Sigmoid colon (tissue), 7 donors: ENCODE measurements around the gene KCNK13. TPM values are rescaled to one million over a fixed set of nuclear protein-coding genes. Genes with fewer than 3 reads are reported as not detected.
"Not testable (repeated sequence)": the region's sequence is repeated elsewhere in the genome, so short reads cannot be mapped to it uniquely, and the experiment has no call there.

Source experiments
- DNase-seq: peaks from one replicate; pipeline ENCODE4 v3.0.0-alpha.2; 2019
- H3K27ac ChIP-seq, 4 donors: fragments of 200-600 bp; sonication (generic); one replicate each; pipeline ENCODE4 v1.5.1; 2016 to 2019; ENCODE audit warnings: mild to moderate bottlenecking in 1 of 4
- H3K27me3 ChIP-seq, 3 donors: fragments of 200-600 bp; sonication (generic); one replicate each; pipeline ENCODE4 v1.5.1; 2019; ENCODE audit warnings: mild to moderate bottlenecking in 1 of 3
- H3K36me3 ChIP-seq, 4 donors: fragments of 200-600 bp; sonication (generic); one replicate each; pipeline ENCODE4 v1.5.1; 2016 to 2019
- H3K4me1 ChIP-seq, 4 donors: fragments of 200-600 bp; sonication (generic); one replicate each; pipeline ENCODE4 v1.5.1; 2017 to 2019
- H3K4me3 ChIP-seq, 4 donors: fragments of 200-600 bp; sonication (generic); one replicate each; pipeline ENCODE4 v1.5.1; 2017 to 2019; ENCODE audit warnings: mild to moderate bottlenecking in 2 of 4, moderate library complexity in 1 of 4
- H3K9me3 ChIP-seq, 4 donors: fragments of 200-600 bp in 3 of 4; sonication (generic) in 3 of 4; one replicate each; pipeline versions ENCODE4 v1.5.1 to v1.6.1; 2013 to 2019
- EP300 ChIP-seq, 4 donors: sonication (generic); formaldehyde crosslinking; IDR thresholded peaks; one replicate each; pipeline ENCODE4 v1.6.1; 2017; ENCODE audit warnings: antibody characterized with exemption in 4 of 4
- POLR2A ChIP-seq, 2 donors: fragments of 450-650 bp; IDR thresholded peaks; one replicate each; pipeline ENCODE4 v1.6.1; 2016; ENCODE audit warnings: antibody characterized with exemption in 2 of 2, mild to moderate bottlenecking in 2 of 2, moderate library complexity in 2 of 2
- POLR2AphosphoS5 ChIP-seq, 4 donors: sonication (generic); formaldehyde crosslinking; IDR thresholded peaks; one replicate each; pipeline ENCODE4 v1.6.1; 2017; ENCODE audit warnings: antibody characterized with exemption in 4 of 4
- whole genome bisulfite sequencing, 2 donors: extraction: QIAGEN DNeasy Blood & Tissue Kit; methylation state at CpG; one replicate each; pipeline ENCODE4 v1.1.7; 2013; 5-methylcytosine and 5-hydroxymethylcytosine counted together
- intact Hi-C: fragments of 100-400 bp; cut with DNase I; formaldehyde crosslinking; loops from one replicate; pipeline ENCODE4 v1.15.1; 2023
- polyA plus RNA-seq, 3 donors: library from polyadenylated mRNA; stranded (reverse); fragments of 200-250 nt; gene quantifications; one replicate each; pipeline ENCODE4 v1.2.3, GENCODE V29; 2013
- small RNA-seq, 3 donors: library from RNA; depleted of rRNA; stranded (forward); fragments of <200 nt; gene quantifications; one replicate each; pipeline ENCODE3, GENCODE V24; 2016
- total RNA-seq, 4 donors: library from RNA; depleted of rRNA; stranded (reverse); fragments of >200 nt; gene quantifications; one replicate each; pipeline ENCODE4 v1.1.0, GENCODE V29; 2016
- TF ChIP-seq, protein P1 (sequence below), 4 experiments: fragments of 450-650 bp in 3 of 4; fragments of 200-600 bp in 1 of 4; IDR thresholded peaks; one replicate each; pipeline ENCODE4 v1.5.1; 2016 to 2019; ENCODE audit warnings: antibody characterized with exemption in 4 of 4, mild to moderate bottlenecking in 3 of 4, moderate library complexity in 2 of 4
- donor health status: healthy with polysubstance abuse.
- donor health status: Bipolar disorder and iron deficiency.
- donor health status: healthy.

The KCNK13 gene
- total and polyA plus RNA-seq, 7 donors: 0.51 to 1.4 (median 0.95) TPM; not detected in 2

DNA sequence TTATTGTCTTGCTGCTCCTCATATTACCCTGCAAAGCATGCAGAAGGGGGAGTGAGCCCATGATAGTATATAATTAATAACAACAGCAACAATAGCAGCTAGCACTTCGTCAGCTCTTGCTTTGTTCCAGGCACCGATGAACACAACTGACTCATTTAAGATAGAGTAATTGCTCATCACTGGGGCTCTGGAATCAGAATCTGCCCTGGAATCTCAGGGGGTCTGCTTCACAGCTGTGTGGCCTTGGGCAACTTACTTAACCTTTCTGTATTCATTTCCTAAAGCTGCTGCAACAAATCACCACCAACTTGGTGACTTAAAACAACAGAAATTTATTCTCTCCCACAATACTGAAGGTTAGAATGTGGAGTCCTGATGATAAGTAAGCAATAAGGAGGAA is 139.6 kb downstream of the KCNK13 start:
- Histone ChIP-seq H3K27me3 (peaks cover 0 to 20% (median 4%) of the 10 kb centered on the region in 3 donors), H3K4me1 (no peaks in the 10 kb centered on the region), H3K27ac (no peak overlapping the region), H3K36me3 (no peaks in the 10 kb centered on the region), H3K4me3 (no peak overlapping the region), H3K9me3 (peaks cover 0 to 3% (median 0%) of the 10 kb centered on the region in 4 donors)
- WGBS, 2 donors: 75 to 76% methylated on average over 2 of the region's 2 CpGs
- no peak for DNase-seq
- TF ChIP-seq POLR2A (IDR thresholded peaks at IDR 0.05) (no peak), POLR2AphosphoS5 (IDR thresholded peaks at IDR 0.05) (no peak), EP300 (IDR thresholded peaks at IDR 0.05) (no peak)
- TF ChIP-seq, protein P1, sequence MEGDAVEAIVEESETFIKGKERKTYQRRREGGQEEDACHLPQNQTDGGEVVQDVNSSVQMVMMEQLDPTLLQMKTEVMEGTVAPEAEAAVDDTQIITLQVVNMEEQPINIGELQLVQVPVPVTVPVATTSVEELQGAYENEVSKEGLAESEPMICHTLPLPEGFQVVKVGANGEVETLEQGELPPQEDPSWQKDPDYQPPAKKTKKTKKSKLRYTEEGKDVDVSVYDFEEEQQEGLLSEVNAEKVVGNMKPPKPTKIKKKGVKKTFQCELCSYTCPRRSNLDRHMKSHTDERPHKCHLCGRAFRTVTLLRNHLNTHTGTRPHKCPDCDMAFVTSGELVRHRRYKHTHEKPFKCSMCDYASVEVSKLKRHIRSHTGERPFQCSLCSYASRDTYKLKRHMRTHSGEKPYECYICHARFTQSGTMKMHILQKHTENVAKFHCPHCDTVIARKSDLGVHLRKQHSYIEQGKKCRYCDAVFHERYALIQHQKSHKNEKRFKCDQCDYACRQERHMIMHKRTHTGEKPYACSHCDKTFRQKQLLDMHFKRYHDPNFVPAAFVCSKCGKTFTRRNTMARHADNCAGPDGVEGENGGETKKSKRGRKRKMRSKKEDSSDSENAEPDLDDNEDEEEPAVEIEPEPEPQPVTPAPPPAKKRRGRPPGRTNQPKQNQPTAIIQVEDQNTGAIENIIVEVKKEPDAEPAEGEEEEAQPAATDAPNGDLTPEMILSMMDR (IDR thresholded peaks at IDR 0.05): no peak
- intact Hi-C loops: no loop called here

DNA sequence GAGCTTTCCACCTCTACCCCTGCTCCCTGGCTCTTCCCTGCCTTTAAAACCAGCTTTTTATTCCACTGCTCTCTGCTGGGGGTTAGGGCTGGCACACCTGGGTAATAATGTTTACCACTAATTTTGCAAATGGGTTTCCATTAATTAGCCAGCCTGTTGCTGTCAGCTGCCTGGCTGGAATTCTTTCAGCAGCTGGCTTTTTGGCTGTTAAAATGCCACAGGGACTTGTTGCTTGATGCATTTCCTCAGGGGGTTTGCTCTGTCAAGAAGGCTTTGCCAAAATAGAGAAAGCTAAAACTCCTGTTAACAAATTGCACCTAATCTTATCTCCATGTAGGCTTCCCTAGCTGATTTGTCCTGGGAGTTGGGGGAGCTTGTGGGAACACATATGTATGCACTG is 142.7 kb downstream of the KCNK13 start:
- Histone ChIP-seq H3K4me1 (no peaks in the 10 kb centered on the region), H3K36me3 (no peaks in the 10 kb centered on the region), H3K27ac (no peak overlapping the region), H3K9me3 (peaks cover 0 to 3% (median 0%) of the 10 kb centered on the region in 4 donors), H3K4me3 (no peak overlapping the region), H3K27me3 (no peaks in the 10 kb centered on the region)
- intact Hi-C loops: no loop called here
- TF ChIP-seq, protein P1 (IDR thresholded peaks at IDR 0.05): no peak
- TF ChIP-seq POLR2A (IDR thresholded peaks at IDR 0.05) (no peak), POLR2AphosphoS5 (IDR thresholded peaks at IDR 0.05) (no peak), EP300 (IDR thresholded peaks at IDR 0.05) (no peak)
- no peak for DNase-seq

GRCh38 chr14:90213099-90213748 is 151.4 kb downstream of the KCNK13 start:
- Histone ChIP-seq H3K4me3 (no peak overlapping the region), H3K4me1 (no peaks in the 10 kb centered on the region), H3K27me3 (no peaks in the 10 kb centered on the region), H3K27ac (no peak overlapping the region), H3K9me3 (no peaks in the 10 kb centered on the region), H3K36me3 (no peaks in the 10 kb centered on the region)
- DNase-seq: no peak
- intact Hi-C loops: no loop called here
- WGBS, 2 donors: 86% methylated on average over 7 of the region's 7 CpGs
- no peak for TF ChIP-seq EP300 (IDR thresholded peaks at IDR 0.05)

DNA sequence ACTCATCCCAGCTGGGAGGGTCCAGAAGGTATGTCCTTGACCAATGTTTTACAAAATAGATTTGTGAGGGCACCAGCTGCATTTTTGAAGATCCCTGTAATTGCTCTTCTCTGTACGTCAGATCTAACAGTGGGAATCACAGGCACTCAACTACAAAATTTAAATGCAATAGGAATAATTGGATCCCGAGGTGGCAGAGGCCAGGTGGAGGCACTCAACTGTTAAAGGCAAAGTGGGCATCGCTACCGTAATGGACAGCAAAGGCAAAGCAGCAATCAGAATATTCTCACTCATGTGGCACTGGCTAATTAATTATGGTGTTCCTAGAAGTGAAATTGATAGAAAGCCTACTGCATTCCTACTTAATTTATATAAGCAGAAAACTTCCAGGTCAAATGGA is 166.7 kb downstream of the KCNK13 start:
- TF ChIP-seq, protein P1 (IDR thresholded peaks at IDR 0.05): no peak
- TF ChIP-seq EP300 (IDR thresholded peaks at IDR 0.05): no peak
- TF ChIP-seq POLR2A (IDR thresholded peaks at IDR 0.05): no peak
- no peak for TF ChIP-seq POLR2AphosphoS5 (IDR thresholded peaks at IDR 0.05)
- intact Hi-C loops: no loop called here

DNA sequence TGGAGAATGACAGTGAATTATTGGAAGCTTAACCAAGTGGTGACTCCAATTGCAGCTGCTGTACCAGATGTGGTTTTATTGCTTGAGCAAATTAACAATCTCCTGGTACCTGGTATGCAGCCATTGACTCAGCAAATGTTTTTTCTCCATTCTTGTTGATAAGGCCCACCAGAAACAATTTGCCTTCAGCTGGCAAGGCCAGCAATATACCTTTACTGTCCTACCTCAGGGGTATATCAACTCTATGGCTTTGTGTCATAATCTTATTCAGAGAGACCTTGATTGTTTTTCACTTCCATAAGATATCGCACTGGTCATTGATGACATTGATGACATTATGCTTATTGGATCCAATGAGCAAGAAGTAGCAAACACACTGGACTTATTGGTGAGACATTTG is 168.1 kb downstream of the KCNK13 start:
- intact Hi-C loops, H3K36me3 ChIP-seq, H3K27me3 ChIP-seq, DNase-seq, H3K9me3 ChIP-seq, H3K4me1 ChIP-seq, H3K4me3 ChIP-seq, H3K27ac ChIP-seq: not testable (repeated sequence)
- 98 to 99% methylated on average over 1 of the region's 1 CpG for WGBS, 2 donors

More for the DNA sequence above, 166.7 kb downstream of the KCNK13 start:
- WGBS, 2 donors: 82 to 85% methylated on average over 4 of the region's 4 CpGs
- Histone ChIP-seq H3K4me1 (no peaks in the 10 kb centered on the region), H3K9me3 (peaks cover 0 to 3% (median 0%) of the 10 kb centered on the region in 4 donors), H3K27ac (no peak overlapping the region), H3K36me3 (no peaks in the 10 kb centered on the region), H3K4me3 (no peak overlapping the region), H3K27me3 (no peaks in the 10 kb centered on the region)
- no peak for DNase-seq

Small RNA genes within 50 kb of the gene (small RNA-seq; reads per million reads assigned to genes)
- 0 reads per million in 3 donors for gene RF00019

Other genes with a start within 250 kb of the KCNK13 start
- gene EFCAB11, start 107.3 kb upstream of the KCNK13 start, total RNA-seq: 1 to 10 TPM; 7.8 to 8.9 (median 8.8) TPM
- 1 to 10 TPM; 7.2 to 9.0 (median 8.3) TPM for gene EFCAB11, start 107.3 kb upstream of the KCNK13 start, polyA plus RNA-seq
- 1 to 10 TPM; 6.4 to 8.3 (median 7.5) TPM for gene TDP1, start 106.1 kb upstream of the KCNK13 start, total RNA-seq
- gene TDP1, start 106.1 kb upstream of the KCNK13 start, polyA plus RNA-seq: 10 to 100 TPM in 1 of 3 donors, 1 to 10 TPM in 2; 6.0 to 11.7 (median 6.2) TPM
- gene PSMC1, start 194.6 kb downstream of the KCNK13 start, total RNA-seq: 100 to 1,000 TPM in 3 of 4 donors, 10 to 100 TPM in 1; 67.3 to 160 (median 147) TPM
- gene PSMC1, start 194.6 kb downstream of the KCNK13 start, polyA plus RNA-seq: 100 to 1,000 TPM; 102 to 176 (median 116) TPM